GM12875 (cell line): ENCODE data around the gene GALNT12.

Experiments
- H3K4me3 ChIP-seq: one replicate; pipeline ENCODE4 v1.5.1; 2011; ENCODE audit warnings: low read depth, low read length, control low read depth
- CTCF ChIP-seq: IDR thresholded peaks from 2 replicates; pipeline ENCODE4 v1.5.1; 2011; ENCODE audit warnings: low read depth, mild to moderate bottlenecking, control low read depth, inconsistent platforms, low read length, moderate library complexity, borderline replicate concordance; ENCODE audit not compliant: insufficient read depth

The GALNT12 gene

GRCh38 chr9:98881356-98881755, 73.9 kb downstream of the GALNT12 start:
- no peak for TF ChIP-seq CTCF
- no peak overlapping the region for H3K4me3 ChIP-seq

- no peak overlapping the region for H3K4me3 ChIP-seq
- no peak for TF ChIP-seq CTCF
Observed at GRCh38 chr9:98881836-98882568, 74.5 kb downstream of the GALNT12 start.

GRCh38 chr9:98882569-98882923, 75.1 kb downstream of the GALNT12 start:
- no peak for TF ChIP-seq CTCF
- no peak overlapping the region for H3K4me3 ChIP-seq

- H3K4me3 ChIP-seq: no peak overlapping the region
- no peak for TF ChIP-seq CTCF
Observed at GRCh38 chr9:98883276-98883675, 75.8 kb downstream of the GALNT12 start.

GRCh38 chr9:98884849-98885248, 77.4 kb downstream of the GALNT12 start:
- no peak overlapping the region for H3K4me3 ChIP-seq
- no peak for TF ChIP-seq CTCF

GRCh38 chr9:98885575-98886295, 78.3 kb downstream of the GALNT12 start:
- H3K4me3 ChIP-seq: no peak overlapping the region
- no peak for TF ChIP-seq CTCF
